GM12865 (cell line): ENCODE measurements around the gene OR1M1.
"Not testable (repeated sequence)": the region's sequence is repeated elsewhere in the genome, so short reads cannot be mapped to it uniquely, and the experiment has no call there.

Experiments
- DNase-seq: peaks from one replicate; pipeline ENCODE4 v3.0.0; 2010; ENCODE audit warnings: low read depth
- H3K4me3 ChIP-seq: 2 replicates; pipeline ENCODE4 v1.5.1; 2011; ENCODE audit warnings: mild to moderate bottlenecking, low read depth, low read length, control low read depth
- CTCF ChIP-seq: IDR thresholded peaks from 2 replicates; pipeline ENCODE4 v1.5.1; 2011; ENCODE audit warnings: low read length, control low read depth, low read depth, inconsistent platforms; ENCODE audit not compliant: insufficient read depth; ENCODE audit errors: missing control alignments

OR1M1 gene

GRCh38 chr19:9058905-9059667, 27.8 kb upstream of the OR1M1 start:
- no peak for TF ChIP-seq CTCF
- H3K4me3 ChIP-seq = no peak overlapping the region
- no peak for DNase-seq

- no peak for TF ChIP-seq CTCF
- DNase-seq = no peak
- no peak overlapping the region for H3K4me3 ChIP-seq
Observed at GRCh38 chr19:9060564-9061340, 26.1 kb upstream of the OR1M1 start.

- DNase-seq = no peak
- no peak for TF ChIP-seq CTCF
- H3K4me3 ChIP-seq = no peak overlapping the region
Observed at GRCh38 chr19:9061879-9062278, 25.0 kb upstream of the OR1M1 start.

GRCh38 chr19:9065457-9066014, 21.3 kb upstream of the OR1M1 start:
- no peak overlapping the region for H3K4me3 ChIP-seq
- no peak for TF ChIP-seq CTCF
- DNase-seq = no peak

GRCh38 chr19:9070066-9070465, 16.8 kb upstream of the OR1M1 start:
- DNase-seq = no peak
- no peak overlapping the region for H3K4me3 ChIP-seq
- TF ChIP-seq CTCF = no peak

GRCh38 chr19:9071720-9072119, 15.1 kb upstream of the OR1M1 start:
- not testable (repeated sequence) for DNase-seq, H3K4me3 ChIP-seq

- TF ChIP-seq CTCF = no peak
- no peak for DNase-seq
- no peak overlapping the region for H3K4me3 ChIP-seq
Observed at GRCh38 chr19:9073806-9074205, 13.1 kb upstream of the OR1M1 start.
